ENCODE results near the gene GRIK5.

DNA sequence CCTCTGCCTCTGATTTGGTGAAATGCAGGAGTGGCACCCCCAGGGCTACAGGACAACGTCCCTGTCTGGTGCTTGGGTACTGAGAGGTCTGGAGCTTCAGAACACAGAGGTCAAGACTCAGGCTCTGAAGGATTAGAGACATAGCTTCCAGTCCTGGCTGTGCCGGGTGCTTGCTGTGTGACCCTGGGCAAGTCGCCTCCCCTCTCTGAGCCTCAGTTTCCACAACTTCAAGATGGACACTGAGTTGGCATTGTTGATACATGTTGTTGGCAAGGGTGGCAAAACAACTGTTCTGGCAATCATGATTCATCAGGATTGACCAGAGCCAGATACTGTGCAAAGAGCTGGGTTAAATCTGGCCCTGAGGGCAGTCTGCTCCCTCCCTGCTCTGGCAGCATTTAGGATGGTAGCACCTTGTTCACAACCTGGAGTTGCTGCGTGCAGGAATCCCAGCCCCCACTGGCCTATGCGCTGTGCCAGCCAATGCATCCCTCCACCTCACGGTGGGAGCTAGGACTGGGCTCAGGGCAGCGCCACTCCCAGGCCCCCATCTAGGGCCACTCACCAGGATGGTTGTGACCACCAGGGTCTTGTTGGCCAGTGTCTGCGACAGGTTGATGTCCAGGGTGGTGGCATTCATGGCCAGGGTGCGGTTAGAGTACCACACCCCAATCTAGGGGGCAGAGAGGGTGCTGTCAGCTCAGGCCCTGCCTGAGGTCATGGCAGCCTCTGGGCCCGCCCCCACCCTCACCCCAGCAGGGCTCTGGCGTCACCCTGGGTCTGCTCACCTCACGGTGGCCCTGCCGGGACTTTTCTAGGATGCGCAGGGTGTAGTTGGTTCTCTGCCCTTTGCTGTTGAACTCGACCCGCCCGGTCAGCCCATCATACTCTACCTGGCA lies 16.7 kb downstream of the GRIK5 start:
- TF ChIP-seq, protein P1, sequence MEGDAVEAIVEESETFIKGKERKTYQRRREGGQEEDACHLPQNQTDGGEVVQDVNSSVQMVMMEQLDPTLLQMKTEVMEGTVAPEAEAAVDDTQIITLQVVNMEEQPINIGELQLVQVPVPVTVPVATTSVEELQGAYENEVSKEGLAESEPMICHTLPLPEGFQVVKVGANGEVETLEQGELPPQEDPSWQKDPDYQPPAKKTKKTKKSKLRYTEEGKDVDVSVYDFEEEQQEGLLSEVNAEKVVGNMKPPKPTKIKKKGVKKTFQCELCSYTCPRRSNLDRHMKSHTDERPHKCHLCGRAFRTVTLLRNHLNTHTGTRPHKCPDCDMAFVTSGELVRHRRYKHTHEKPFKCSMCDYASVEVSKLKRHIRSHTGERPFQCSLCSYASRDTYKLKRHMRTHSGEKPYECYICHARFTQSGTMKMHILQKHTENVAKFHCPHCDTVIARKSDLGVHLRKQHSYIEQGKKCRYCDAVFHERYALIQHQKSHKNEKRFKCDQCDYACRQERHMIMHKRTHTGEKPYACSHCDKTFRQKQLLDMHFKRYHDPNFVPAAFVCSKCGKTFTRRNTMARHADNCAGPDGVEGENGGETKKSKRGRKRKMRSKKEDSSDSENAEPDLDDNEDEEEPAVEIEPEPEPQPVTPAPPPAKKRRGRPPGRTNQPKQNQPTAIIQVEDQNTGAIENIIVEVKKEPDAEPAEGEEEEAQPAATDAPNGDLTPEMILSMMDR (IDR thresholded peaks at IDR 0.05; ENCODE audit: low read depth, low read length, poor library complexity, severe bottlenecking) = no peak
- TF ChIP-seq EZH2phosphoT487 (IDR thresholded peaks at IDR 0.05; ENCODE audit: borderline replicate concordance, low read length) = no peak

Data from DOHH2 (cell line).